Upper lobe of left lung (tissue), 6 donors: ENCODE measurements around the gene EXOC1. TPM values are rescaled to one million over a fixed set of nuclear protein-coding genes. Genes with fewer than 3 reads are reported as not detected.

Source experiments
- ATAC-seq, 2 donors: fragments of 200-7000 bp; cut with Tn5 transposase; one replicate each; pipeline ENCODE4 v1.9.1; 2022; ENCODE audit warnings: mild to moderate bottlenecking in 2 of 2, moderate library complexity in 2 of 2; ENCODE audit not compliant: low FRiP score in 2 of 2
- DNase-seq, 2 donors: peaks; one replicate each; pipeline ENCODE4 v3.0.0-alpha.2; 2019 to 2020
- H3K27ac ChIP-seq, 4 donors: fragments of 200-600 bp; sonication (generic); one replicate each; pipeline ENCODE4 v1.5.1; 2016 to 2019
- H3K27me3 ChIP-seq, 4 donors: fragments of 200-600 bp; sonication (generic); one replicate each; pipeline ENCODE4 v1.5.1; 2017 to 2019
- H3K36me3 ChIP-seq, 4 donors: fragments of 200-600 bp; sonication (generic); one replicate each; pipeline ENCODE4 v1.5.1; 2016 to 2019
- H3K4me1 ChIP-seq, 4 donors: fragments of 200-600 bp; sonication (generic); one replicate each; pipeline ENCODE4 v1.5.1; 2018 to 2019
- H3K4me3 ChIP-seq, 4 donors: fragments of 200-600 bp; sonication (generic); one replicate each; pipeline ENCODE4 v1.5.1; 2017 to 2019; ENCODE audit warnings: mild to moderate bottlenecking in 2 of 4, moderate library complexity in 1 of 4
- H3K9me3 ChIP-seq, 4 donors: fragments of 200-600 bp; sonication (generic); one replicate each; pipeline ENCODE4 v1.5.1; 2018 to 2019
- EP300 ChIP-seq, 4 donors: sonication (generic); formaldehyde crosslinking; IDR thresholded peaks; one replicate each; pipeline ENCODE4 v1.5.1; 2017; ENCODE audit warnings: antibody characterized with exemption in 4 of 4, control low read depth in 2 of 4
- POLR2A ChIP-seq, 4 donors: fragments of 450-650 bp; IDR thresholded peaks; one replicate each; pipeline ENCODE4 v1.5.1; 2016 to 2017; ENCODE audit warnings: antibody characterized with exemption in 4 of 4, mild to moderate bottlenecking in 2 of 4
- POLR2AphosphoS5 ChIP-seq, 2 donors: sonication (generic); formaldehyde crosslinking; IDR thresholded peaks; one replicate each; pipeline ENCODE4 v1.5.1; 2017; ENCODE audit warnings: antibody characterized with exemption in 2 of 2
- WGBS, 2 donors: methylation state at CpG; one replicate each; pipeline ENCODE4 v1.1.5; 2017 to 2018; 5-methylcytosine and 5-hydroxymethylcytosine counted together
- total RNA-seq, 6 donors: library from RNA; depleted of rRNA in 4 of 6; stranded (reverse); fragments of >200 nt in 4 of 6; gene quantifications; one replicate each; pipeline versions ENCODE4 v1.1.0 to v1.2.1, GENCODE V29; 2016 to 2021
- TF ChIP-seq, protein P1 (sequence below), 6 experiments: fragments of 450-650 bp in 4 of 6; fragments of 200-600 bp in 2 of 6; sonication (generic) in 2 of 6; IDR thresholded peaks; one replicate each; pipeline ENCODE4 v1.5.1; 2016 to 2019; ENCODE audit warnings: antibody characterized with exemption in 6 of 6
- donor health status: DM: no; HTN: no; CAD: no; lungs with moderate emphysema.
- donor health status: DM: no; HTN: yes; CAD: no; lungs with severe emphysema.

The EXOC1 gene
- total RNA-seq, 6 donors from 2014 or later: 19.1 to 44.2 (median 32.4) TPM

DNA sequence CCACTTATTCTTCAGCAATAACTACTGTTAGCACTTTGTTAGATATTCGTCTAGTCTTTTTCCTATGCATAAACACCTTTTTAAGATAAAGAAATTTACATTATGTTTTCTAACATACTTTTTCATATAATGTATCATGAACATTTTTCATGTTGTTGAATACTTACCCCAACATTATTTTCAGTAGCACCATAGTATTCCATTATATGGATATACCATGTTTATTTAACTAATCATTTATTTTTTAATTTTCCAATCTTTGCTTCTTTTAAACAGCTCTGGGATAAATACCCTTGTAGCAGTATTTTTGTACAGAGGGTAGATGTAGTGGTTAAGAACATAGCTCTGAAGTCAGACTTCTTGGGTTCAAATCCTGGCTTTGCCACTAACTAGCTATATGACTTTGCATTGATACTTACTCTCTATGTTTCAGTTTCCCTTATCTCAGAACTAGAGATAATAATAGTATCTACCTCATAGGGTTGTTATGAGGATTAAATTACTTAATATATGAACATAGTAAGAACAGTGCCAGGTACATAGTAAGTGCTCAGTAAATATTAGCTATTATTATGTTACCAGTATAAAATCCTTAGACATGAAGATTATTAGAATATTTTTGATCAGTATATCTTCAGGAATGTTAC, 11.3 kb downstream of the EXOC1 start:
- no peak overlapping the region for H3K4me3 ChIP-seq
- DNase-seq: no peak
- H3K36me3 ChIP-seq: peaks cover 13 to 59% (median 20%) of the 10 kb centered on the region in 4 donors
- no peak overlapping the region for H3K27ac ChIP-seq
- ATAC-seq: no peak
- TF ChIP-seq, protein P1, sequence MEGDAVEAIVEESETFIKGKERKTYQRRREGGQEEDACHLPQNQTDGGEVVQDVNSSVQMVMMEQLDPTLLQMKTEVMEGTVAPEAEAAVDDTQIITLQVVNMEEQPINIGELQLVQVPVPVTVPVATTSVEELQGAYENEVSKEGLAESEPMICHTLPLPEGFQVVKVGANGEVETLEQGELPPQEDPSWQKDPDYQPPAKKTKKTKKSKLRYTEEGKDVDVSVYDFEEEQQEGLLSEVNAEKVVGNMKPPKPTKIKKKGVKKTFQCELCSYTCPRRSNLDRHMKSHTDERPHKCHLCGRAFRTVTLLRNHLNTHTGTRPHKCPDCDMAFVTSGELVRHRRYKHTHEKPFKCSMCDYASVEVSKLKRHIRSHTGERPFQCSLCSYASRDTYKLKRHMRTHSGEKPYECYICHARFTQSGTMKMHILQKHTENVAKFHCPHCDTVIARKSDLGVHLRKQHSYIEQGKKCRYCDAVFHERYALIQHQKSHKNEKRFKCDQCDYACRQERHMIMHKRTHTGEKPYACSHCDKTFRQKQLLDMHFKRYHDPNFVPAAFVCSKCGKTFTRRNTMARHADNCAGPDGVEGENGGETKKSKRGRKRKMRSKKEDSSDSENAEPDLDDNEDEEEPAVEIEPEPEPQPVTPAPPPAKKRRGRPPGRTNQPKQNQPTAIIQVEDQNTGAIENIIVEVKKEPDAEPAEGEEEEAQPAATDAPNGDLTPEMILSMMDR (IDR thresholded peaks at IDR 0.05): no peak
- TF ChIP-seq POLR2A (IDR thresholded peaks at IDR 0.05) (no peak), EP300 (IDR thresholded peaks at IDR 0.05) (no peak), POLR2AphosphoS5 (IDR thresholded peaks at IDR 0.05) (no peak)
- H3K4me1 ChIP-seq: peaks cover 8 to 16% (median 11%) of the 10 kb centered on the region in 4 donors
- WGBS, 2 donors: 91 to 98% methylated on average over 1 of the region's 1 CpG
- H3K27me3 ChIP-seq: no peaks in the 10 kb centered on the region
- no peaks in the 10 kb centered on the region for H3K9me3 ChIP-seq

DNA sequence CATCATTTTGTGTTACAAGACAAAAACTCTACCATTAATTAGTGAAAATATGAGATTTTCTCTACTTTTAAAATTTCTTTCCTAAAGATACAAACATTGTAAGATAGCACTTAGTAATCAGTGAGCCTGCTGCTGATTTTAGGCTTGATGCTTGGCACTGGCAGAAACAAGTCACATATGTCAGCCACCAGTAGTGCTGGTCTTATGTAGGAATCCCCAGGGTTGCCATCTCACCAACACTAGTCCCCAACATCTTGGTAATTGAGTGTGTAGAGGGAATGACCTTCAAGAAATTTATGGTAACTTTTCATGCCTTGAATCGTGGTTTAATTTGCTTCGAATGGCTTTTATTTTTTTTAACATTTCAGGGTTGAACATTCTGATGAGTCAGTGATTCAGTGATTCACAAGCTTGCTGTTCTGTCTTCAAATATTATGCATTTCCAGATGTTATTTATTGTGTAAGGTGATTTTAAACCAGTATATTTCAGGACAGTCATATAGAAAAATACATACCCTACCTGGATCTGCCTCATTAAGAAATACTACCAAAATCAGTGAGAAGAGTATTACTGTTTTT, 11.9 kb downstream of the EXOC1 start:
- Histone ChIP-seq H3K4me1 (peaks cover 8 to 16% (median 11%) of the 10 kb centered on the region in 4 donors), H3K27ac (peak overlapping the region in 2 of 4 donors; percentile 43 to 65), H3K4me3 (no peak overlapping the region), H3K36me3 (peaks cover 13 to 59% (median 20%) of the 10 kb centered on the region in 4 donors), H3K27me3 (no peaks in the 10 kb centered on the region), H3K9me3 (no peaks in the 10 kb centered on the region)
- TF ChIP-seq EP300 (IDR thresholded peaks at IDR 0.05) (no peak), POLR2AphosphoS5 (IDR thresholded peaks at IDR 0.05) (no peak), POLR2A (IDR thresholded peaks at IDR 0.05) (no peak)
- TF ChIP-seq, protein P1 (IDR thresholded peaks at IDR 0.05): no peak
- DNase-seq (no peak), ATAC-seq (peak in 1 of 2 donors; percentile 30)
- 71 to 83% methylated on average over 2 of the region's 2 CpGs for WGBS, 2 donors

DNA sequence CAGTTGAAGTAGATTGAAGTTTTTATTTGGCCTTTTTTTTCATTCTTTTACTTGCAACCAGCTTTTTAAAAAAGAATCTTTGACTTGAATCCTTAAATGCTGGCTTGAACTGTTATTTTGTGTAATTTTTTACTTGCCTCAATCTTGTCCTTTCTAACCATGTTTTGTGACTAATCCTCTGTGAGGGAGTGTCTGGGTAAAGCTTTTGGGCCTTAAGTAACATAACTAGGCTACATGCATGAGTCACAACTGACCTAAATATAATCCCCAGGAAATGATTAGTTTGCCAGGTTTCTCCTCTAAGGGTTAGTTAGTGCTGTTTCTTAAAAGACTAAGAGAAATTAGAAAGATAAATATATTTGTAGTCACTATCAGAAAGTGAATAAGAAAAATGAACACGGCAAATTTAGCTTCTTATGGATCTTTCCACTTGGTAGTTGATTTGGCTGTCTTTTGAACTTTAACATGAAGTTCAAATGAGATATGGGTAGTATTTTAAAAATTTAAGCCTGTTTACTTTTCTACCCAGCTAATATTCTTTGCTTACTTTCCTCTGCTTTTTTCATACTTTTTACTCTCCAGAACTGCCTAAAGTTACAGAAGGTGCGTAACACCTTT, 13.0 kb downstream of the EXOC1 start:
- ATAC-seq (peak; percentile 69 to 97), DNase-seq (no peak)
- Histone ChIP-seq H3K27ac (peak overlapping the region; percentile 27 to 65 (median 42)), H3K36me3 (peaks cover 16 to 63% (median 24%) of the 10 kb centered on the region in 4 donors), H3K4me3 (no peak overlapping the region), H3K27me3 (no peaks in the 10 kb centered on the region), H3K4me1 (peaks cover 8 to 24% (median 11%) of the 10 kb centered on the region in 4 donors), H3K9me3 (no peaks in the 10 kb centered on the region)
- WGBS, 2 donors: 48 to 71% methylated on average over 2 of the region's 2 CpGs
- TF ChIP-seq POLR2AphosphoS5 (IDR thresholded peaks at IDR 0.05): no peak
- TF ChIP-seq POLR2A (IDR thresholded peaks at IDR 0.05): no peak
- TF ChIP-seq, protein P1 (IDR thresholded peaks at IDR 0.05): no peak
- no peak for TF ChIP-seq EP300 (IDR thresholded peaks at IDR 0.05)

DNA sequence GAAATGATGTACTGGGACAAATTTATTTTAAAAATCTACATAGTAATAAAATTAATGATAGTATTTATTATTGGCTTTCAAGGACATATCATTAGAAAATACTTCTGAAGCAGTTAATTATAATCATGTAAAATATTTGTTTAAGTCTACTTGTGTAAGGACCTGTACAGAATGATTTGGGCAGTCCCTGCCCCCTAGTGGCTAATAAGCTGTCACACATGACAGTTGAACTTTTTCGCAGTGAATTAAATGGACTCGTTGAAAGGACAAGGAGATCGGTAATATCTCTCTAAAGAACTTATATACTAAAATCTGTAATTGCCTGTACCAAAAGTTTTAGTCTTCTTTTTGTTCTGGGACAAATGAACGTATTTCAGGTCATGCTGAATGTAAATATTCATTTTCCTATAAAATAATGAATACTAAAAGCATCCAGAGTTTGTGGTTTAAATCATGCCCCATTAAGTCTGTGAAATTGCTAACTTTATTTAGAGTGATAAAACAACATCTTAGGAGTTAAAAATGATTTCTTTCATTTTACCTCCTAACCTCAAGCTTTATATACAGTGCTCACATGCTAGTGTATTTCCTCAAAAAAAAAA, 13.6 kb downstream of the EXOC1 start:
- ATAC-seq (peak; percentile 69 to 92), DNase-seq (peak in 1 of 2 donors; percentile 44)
- H3K27me3 ChIP-seq: no peaks in the 10 kb centered on the region
- H3K9me3 ChIP-seq: no peaks in the 10 kb centered on the region
- H3K36me3 ChIP-seq: peaks cover 16 to 63% (median 23%) of the 10 kb centered on the region in 4 donors
- H3K27ac ChIP-seq: peak overlapping the region in 1 of 4 donors; percentile 43
- no peak overlapping the region for H3K4me3 ChIP-seq
- H3K4me1 ChIP-seq: peaks cover 8 to 28% (median 11%) of the 10 kb centered on the region in 4 donors
- no peak for TF ChIP-seq POLR2A (IDR thresholded peaks at IDR 0.05)
- no peak for TF ChIP-seq EP300 (IDR thresholded peaks at IDR 0.05)
- TF ChIP-seq, protein P1 (IDR thresholded peaks at IDR 0.05): peak; percentile 58 to 81 (median 72)
- no peak for TF ChIP-seq POLR2AphosphoS5 (IDR thresholded peaks at IDR 0.05)
- 8 to 19% methylated on average over 4 of the region's 4 CpGs for WGBS, 2 donors
